ENCODE results near the gene ASPDH. TPM values are rescaled to one million over a fixed set of nuclear protein-coding genes. Genes with fewer than 3 reads are reported as not detected.
A peak's percentile ranks its signal among the peaks of the same experiment; 100 is the strongest.
"Not testable (repeated sequence)": the region's sequence is repeated elsewhere in the genome, so short reads cannot be mapped to it uniquely, and the experiment has no call there.

Gene ASPDH
- total RNA-seq, 1 donor from 2014 or later, result not detected

DNA sequence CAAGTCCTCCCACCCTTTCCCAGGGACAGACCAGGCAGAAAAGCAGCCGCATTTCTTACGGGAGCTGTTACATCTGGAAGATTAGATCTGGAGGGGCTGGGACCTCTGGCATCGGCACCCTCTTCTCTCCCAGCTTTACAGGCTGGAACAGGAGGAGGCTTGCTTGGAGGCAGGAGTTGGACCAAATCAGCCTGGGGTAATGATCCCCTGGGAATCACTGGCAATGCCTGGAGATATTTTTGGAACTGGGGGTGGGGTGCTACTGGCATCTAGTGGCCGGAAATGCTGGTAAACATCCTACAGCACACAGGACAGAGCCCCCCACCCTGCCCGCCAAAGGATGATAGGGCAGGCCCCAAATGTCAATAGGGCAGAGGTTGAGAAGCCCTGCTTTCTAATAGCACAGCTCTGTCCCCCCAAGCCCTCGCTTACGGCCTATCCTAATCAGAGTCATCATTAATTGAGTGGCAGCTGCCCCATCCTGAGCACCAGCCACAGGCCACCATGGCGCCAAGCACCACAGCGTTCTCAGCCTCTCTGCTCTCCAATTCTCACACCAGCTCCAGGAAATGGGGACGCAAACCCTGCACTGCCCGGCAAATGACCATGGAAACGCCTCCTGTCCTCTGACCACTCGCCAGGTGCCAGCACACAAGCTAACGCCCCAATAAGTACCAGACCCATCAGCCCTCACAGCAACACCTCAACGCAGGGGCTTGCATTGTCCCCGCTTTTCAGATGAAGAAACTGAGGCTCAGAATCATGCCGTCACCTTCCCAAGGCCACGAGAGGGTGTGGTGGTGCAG, 33.9 kb upstream of the ASPDH start:
- no peak for DNase-seq (ENCODE audit: low spot score)

DNA sequence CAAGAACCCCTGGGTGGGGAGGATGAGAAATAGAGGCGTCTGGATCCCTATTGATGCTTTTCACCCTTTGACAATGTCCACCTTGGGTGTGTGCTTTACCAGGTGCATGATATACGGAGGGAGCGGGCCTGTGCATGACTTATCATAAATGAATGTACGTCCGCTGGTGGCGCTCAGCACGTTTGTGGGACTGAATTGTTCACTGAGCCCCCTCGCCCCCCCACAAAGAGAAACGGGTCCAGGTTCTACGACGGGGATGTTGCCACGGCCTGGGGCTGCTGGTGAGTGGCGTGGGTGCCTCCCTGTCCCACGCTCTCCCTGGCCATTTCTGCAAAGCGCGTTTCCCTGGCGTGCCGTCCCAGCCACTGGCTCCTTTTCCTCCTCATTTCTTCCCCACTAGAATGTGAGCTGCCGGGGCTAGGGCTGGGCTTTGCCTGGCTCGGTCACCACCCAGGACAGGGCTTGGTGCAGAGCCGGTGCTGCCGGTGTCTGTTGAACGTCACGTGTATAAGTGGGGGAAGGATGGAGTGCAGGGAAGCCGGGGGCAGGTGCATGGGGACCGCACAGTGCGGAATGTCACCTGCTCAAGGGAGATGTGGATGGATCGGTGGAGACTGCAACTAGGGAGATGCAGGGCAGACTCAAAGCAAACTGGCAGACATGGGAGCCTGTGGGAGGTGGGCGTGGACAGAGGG, 33.0 kb upstream of the ASPDH start:
- no peak for DNase-seq (ENCODE audit: low spot score)

DNA sequence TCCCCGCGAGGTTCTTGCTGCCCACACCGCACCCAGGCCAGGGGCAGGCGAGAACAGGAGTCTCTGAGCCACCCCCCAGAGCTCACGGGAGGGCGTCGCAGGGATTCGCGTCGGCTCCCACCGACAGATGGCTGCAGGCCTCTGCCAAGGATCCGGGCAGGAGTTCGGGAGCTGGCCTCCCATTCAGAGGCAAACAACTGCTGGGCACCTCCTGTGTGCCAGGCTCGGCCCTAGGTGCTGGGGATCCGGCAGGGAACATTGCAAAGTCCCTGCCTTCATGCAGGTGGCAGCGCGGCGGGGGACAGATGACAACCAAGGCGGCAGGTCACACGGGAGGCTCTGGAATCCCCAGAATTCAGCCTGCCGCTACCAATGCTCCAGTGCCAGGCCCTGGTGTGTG, 29.2 kb upstream of the ASPDH start:
- DNase-seq (ENCODE audit: low spot score), result no peak

DNA sequence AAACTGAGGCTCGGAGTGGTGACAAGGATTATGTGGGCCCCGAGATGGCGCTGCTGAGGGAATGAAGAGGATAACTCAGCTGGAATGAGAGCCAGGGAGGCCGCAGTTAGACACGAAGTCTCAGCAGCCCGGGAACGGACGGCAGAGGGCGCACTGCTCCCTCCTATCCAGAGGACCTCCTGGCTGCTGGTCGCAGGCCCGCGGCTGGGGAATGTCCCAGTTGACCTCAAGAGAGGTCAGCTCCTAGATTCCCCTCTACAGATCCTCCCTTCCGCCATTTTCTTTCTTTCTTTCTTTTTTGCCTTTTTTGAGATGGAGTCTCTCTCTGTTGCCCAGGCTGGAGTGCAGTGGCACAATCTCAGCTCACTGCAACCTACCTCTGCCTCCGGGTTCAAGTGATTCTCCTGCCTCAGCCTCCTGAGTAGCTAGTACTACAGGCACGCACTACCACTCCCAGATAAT, 24.1 kb upstream of the ASPDH start:
- peak; percentile 62 for DNase-seq (ENCODE audit: low spot score)

DNA sequence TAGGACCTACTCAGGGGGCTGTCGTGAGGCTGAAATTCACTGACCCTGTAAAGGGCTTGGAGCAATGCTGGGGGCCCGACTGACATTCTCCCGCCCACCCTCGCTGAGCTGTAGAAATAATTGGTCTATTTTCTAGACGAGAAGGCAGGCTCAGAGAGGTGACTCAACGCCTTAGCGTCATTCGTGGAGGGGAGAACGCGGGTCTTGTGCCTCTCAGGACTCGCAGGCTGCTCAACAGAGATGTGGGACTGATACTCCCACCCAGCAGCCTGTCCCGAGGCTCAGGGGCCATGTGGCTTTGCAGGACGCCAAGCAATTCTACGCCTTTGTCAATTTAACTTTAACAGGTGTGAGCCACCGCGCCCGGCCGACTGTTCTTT, 23.6 kb upstream of the ASPDH start:
- DNase-seq (ENCODE audit: low spot score), result no peak

DNA sequence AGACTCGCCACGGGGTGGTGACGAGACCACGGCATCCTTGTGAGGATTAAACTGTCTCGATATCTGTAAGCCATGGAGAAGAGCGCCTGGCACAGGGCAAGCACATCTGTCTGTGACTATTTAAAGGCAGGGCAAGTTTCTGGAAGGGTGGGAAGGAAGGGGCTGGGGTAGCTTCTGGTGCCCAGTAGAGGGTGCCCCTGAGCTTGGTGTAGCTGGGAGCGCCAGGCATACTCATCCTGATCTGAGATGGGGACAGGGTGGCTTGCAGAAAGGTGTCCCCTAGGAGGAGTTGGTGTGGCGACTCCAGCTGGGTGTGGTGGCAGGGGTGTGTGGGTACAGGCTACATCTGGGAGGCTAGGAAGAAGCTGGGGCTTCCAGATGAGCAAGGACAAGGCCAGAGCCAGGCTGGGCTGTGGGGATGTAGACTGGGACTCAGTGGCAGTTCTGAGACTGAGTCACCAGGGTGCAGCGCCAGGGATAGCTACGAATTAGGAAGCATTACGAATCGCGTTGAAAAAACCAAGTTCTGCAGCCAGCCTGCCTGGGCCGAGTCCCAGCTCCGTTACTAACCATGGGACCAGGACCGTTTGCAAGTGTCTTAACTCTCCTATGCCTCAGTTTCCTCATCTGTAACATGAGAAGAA, 23.1 kb upstream of the ASPDH start:
- DNase-seq (ENCODE audit: low spot score), result no peak

DNA sequence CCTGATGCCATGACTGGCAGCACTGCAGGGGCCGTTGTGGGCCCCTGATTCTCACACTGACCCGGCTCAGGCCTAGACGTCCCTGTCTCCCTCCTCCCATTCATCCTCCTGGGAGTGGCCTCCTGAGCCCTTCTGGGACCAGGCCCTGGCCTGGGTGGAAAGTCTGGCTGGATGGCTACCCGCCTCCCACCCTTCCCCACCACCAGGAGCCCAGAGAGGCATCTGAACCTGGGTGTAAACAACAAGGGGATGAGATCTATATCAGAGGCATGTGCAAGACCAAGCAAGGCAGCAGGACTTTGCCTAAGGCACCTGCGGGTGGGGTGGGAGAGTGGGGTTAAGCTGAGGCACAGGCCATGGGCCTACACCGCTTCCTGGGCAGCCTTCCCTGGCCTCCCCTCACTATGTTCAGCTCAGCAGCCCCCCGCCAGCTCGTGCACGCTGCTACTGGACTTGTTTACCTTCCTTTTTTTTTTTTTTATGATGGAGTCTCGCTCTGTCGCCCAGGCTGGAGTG, 22.0 kb upstream of the ASPDH start:
- DNase-seq (ENCODE audit: low spot score), result no peak

DNA sequence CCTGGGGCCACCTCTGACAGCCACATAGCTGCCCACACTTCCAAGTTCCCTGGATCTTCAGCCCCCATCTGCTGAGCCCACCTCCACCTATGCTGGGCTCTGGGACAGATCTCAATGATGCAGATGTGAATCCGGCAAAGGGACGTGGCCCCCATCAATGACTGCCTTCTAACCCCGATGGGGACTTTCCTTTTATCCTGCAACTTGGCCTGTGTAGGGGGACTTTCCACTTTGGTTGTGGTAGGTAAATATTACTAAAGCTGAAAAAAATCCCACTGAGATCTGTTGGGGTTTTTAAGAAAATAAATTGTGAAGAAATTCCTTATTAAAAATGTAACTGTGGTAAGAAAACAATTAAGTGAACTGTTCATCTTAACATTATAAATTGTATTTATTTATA, 20.8 kb upstream of the ASPDH start:
- DNase-seq (ENCODE audit: low spot score), result no peak

DNA sequence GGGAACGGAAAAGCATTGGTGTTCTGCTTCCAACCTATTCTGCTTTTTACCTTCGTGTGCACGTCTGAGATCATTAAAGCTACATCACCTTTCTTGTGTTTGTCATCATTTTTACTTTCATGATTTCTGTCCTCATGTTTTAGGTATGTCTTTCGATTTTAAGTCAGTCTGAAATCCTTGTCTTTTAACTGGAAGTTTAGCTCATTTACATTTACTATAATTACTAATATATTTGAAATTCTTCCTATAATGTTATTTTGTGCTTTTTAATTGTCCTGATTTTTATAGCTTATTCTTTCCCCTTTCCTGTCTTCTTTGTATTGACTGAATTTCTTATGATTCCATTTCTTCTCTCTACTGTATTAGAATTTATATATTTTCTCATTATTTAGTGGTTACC, 19.2 kb upstream of the ASPDH start:
- DNase-seq (ENCODE audit: low spot score), result no peak

DNA sequence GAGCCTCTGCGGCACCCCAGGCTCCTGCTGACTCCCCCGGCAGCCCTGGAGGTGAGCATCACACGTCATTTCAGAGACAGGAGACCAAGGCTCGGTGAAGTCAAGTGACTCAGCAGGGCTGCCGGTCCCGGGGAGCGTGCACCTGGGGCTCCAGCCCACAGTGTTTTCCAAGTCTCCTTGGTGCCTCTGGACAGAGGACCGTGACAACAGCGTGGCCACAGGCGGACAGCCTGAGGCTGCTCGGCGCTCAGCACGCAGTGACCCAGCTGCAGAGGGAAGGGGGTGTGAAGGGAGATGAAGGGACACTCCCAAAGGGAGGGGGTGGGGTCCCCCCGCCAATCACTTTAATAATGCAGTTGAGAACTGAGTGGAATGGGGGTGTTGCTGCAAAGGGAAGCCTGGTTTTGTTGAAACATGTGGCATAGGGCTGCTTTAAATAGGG, 17.5 kb upstream of the ASPDH start:
- DNase-seq (ENCODE audit: low spot score), result no peak

DNA sequence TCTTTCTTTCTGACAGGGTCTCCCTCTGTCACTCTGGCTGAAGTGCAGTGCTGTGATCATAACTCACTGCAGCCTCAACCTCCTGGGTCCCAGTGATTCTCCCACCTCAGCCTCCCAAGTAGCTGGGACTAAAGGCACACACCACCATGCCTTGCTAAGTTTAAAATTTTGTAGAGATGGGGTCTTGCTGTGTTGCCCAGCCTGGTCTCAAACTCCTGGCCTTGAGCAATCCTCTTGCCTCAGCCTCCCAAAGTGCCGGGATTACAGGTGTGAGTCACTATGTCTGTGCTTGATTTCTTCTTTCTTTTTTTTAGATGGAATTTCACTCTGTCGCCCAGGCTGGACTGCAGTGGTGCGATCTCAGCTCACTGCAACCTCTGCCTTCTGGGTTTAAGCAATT, 14.3 kb upstream of the ASPDH start:
- not testable (repeated sequence) for DNase-seq (ENCODE audit: low spot score)

DNA sequence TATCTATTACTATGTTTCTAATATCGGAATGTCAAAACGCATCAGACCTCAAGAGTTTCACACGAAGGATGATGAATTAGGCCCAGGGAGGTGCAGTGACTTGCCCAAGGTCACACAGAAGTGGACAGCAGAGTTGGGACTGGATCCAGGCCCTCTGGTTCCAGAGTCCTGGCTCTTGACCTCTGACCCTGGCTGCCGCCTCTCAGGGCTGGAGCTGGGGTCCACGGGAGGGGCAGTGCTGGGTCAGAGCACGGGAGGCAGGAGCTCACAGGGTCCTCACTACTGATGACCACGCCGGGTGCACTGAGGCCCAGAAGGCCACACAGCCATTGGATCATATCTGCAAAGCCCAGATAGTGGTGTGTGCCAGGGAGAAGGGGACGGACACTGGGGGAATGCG, 9.2 kb upstream of the ASPDH start:
- no peak for DNase-seq (ENCODE audit: low spot score)

DNA sequence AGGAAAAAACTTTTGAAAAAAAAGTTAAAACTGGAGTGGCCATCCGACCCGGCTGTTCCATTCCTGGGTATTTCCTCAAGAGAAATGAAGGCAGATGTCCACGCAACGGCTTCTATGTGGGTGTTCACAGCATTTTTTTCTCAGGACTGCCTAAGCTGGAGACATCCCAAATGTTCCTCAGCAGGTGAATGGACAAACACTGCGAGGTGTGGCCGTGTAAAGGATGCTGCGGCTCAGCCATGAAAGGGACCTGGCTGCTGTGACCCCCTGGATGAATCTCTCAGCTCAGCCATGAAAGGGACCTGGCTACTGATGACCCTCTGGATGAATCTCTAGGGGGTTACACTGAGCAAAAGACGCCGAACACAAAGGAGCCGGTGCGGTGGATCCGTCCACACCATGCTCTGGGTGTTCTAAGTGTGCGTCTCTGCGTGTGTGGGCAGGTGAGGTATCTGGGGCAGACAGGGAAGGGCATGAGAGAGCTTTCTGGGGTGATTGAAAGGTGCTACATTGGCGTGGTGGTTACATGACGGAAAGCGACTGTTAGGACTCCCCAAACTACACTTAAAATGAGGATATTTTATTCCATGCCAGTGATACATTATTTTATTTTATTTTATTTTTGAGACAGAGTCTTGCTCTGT, 7.2 kb upstream of the ASPDH start:
- DNase-seq (ENCODE audit: low spot score), result no peak

DNA sequence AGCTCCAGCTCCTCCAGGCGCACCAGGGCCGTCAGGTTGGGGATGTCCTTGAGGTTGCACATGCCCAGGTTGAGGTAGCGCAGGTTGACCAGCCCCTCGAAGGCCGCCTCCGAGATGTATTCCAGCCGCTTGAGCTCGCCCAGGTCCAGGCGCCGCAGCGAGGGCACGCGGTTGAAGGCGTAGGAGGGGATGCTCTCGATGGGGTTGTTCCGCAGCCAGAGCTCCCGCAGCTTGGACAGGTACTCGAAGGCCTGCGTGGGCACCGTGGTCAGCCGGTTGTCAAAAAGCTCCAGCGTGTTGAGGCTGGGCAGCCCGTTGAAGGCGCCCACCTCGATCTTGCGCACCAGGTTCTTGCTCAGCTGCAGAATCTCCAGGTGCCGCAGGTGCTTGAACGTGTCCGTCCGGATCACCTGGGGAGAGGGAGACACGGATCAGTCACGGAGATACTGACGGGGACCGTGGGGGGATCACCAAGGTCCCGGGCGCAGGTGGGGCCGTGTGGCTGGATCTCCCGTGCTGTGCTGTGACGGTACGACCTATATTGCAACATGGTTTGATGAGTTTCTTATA, 5.4 kb upstream of the ASPDH start:
- DNase-seq (ENCODE audit: low spot score), result no peak

DNA sequence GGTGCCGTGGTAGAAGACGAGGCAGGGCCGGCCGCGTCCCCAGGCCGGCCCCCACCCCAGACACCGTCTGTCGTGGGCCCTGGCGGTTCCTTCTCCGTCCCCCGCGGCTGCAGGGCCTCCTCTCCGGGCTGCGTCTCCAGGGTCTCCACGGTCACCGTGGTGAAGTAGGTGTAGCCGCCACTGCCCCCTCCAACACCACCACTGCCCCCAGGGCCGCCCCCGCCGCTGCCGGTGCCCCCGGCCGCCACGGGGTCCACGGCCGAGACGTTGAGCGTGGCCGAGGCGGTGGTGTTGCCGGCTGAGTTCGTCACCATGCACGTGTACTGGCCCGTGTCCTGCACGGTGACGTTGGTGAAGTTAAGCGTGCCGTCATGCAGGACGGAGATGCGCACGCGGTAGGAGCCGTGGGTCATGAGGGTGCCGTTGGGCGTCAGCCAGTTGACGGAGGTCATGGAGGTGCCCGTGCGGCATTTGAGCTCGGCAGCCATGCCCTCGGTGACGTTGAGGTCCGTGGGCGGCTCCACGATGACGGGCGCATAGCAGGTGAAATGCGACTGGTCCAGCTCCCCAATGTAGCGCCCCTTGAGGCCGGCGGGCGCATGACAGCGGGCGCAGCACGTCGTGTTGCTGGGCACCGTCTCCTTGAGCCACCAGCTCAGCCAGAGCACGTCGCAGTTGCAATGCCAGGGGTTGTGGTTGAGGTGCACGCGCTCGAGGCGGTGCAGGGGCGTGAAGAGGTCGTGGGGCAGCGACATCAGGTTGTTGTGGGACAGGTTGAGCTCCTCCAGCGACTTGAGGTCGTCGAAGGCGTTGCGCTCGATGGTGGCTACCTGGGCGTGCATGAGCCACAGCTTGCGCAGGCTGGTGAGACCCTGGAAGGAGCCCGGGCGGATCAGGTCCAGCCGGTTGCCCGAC, 4.6 kb upstream of the ASPDH start:
- no peak for DNase-seq (ENCODE audit: low spot score)

DNA sequence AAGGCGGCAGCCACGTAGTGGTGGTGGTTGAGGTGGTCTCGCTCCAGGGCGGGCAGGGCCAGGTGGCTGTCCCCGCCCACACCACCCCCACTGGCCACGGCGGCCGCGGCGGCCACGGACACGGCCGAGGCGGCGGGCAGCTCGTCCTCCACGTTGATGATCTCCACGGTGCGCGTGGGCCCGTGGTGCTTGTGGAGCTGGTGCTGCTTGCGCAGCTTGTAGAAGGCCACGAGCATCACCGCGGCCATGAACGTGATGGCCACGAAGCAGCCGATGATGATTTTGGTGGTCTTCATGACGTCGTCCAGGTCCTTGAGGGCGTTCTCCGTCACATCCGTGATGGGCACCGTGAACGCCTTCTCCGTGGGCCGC, 4.0 kb upstream of the ASPDH start:
- no peak for DNase-seq (ENCODE audit: low spot score)

DNA sequence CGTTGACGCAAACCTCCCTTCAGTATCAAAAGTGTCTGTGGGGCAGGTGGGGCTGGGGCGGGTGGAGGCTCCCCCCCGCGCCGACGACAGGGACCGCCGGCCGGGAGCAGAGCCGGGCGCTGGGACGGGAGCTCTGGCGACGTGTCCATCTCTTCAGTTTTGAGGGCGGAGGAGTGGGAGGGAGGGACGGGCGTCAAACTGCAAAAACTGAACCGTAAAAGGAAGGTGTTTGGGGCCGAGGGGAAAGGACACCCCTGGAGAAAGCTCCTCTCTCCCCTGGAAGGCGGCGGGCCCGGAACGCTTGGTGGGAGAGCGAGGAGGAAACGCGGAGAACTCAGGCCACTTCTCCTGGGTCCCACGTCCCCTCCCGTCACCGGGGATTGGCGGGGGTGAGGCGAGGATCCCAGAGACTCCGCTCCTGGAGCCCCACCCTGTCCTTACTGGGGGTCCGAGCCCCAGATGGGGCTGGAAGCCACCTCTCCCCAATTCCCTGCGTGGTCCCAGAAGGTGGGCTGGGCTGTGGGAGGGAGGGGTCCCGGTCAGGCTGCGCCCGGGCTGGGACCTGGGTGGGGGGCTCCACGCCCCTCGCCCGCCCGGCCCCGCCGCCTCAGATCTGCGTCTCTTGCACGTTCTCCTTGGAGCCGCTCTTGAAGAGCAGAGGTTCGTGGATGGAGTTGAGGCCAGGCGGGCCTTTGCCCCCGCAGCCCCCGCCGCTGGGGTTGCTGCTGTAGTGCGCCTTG, 3.4 kb upstream of the ASPDH start:
- DNase-seq (ENCODE audit: low spot score), result no peak

DNA sequence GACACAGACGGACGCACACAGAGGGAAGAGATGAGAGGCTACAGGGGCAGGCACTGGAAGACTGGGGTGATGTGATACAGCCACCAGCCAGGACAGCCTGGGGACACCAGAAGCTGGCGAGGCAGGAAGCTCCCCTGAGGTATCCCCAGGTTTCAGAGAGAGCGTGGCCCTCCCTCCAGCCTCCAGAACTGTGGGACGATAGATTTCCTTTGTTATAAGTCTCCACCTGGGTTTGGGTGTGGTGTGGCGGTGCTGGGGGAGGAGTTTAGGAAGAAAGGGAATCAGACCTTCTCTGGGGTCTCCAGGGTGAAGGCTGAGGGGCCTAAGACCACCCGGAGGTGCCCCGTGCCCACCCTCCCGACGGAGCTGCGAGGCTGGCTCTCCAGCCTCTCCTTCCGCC, 2.7 kb upstream of the ASPDH start:
- DNase-seq (ENCODE audit: low spot score), result no peak

DNA sequence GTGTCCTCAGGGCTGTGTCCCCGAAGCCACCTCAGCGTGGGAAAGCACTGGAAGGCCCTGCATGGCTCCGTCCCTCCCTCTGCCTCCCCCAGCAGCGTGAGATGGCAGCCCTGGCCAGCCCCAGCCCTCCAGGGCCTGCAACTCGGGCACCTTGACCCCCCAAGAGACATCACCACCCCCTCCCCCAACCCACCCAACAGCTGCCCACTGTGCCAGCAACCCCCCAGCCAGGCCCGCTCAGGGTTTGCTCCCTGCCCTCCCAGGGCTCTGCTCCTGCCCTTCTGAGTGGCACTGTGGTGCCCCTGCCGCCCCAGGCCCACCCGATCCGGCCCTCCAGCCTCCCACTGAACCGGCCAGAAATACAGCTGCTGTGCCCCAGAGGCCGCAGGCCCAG, 1.5 kb upstream of the ASPDH start:
- DNase-seq (ENCODE audit: low spot score), result no peak

All from ureter (tissue), 1 donor.